Testis (tissue), 3 donors: ENCODE measurements around the gene ANKRD2. TPM values are rescaled to one million over a fixed set of nuclear protein-coding genes. Genes with fewer than 3 reads are reported as not detected.

Experiments used
- DNase-seq: peaks from one replicate; pipeline ENCODE4 v3.0.0-alpha.2; 2019
- H3K27ac ChIP-seq, 2 donors: fragments of 200-600 bp; sonication (generic); one replicate each; pipeline ENCODE4 v1.5.1; 2019
- H3K27me3 ChIP-seq: fragments of 200-600 bp; sonication (generic); one replicate; pipeline ENCODE4 v1.5.1; 2019
- H3K36me3 ChIP-seq: fragments of 200-600 bp; sonication (generic); one replicate; pipeline ENCODE4 v1.5.1; 2017; ENCODE audit warnings: low read depth; ENCODE audit errors: missing control alignments
- H3K4me1 ChIP-seq: fragments of 200-600 bp; sonication (generic); one replicate; pipeline ENCODE4 v1.5.1; 2019
- H3K4me3 ChIP-seq, 2 donors: fragments of 200-600 bp; sonication (generic); one replicate each; pipeline ENCODE4 v1.5.1; 2017 to 2019
- H3K9me3 ChIP-seq: fragments of 200-600 bp; sonication (generic); one replicate; pipeline ENCODE4 v1.5.1; 2017
- POLR2A ChIP-seq: fragments of 450-650 bp; IDR thresholded peaks from one replicate; pipeline ENCODE4 v1.6.1; 2017; ENCODE audit warnings: antibody characterized with exemption, mild to moderate bottlenecking, moderate library complexity
- WGBS, 2 donors: methylation state at CpG; one replicate each; pipeline ENCODE4 v1.1.5; 2018; 5-methylcytosine and 5-hydroxymethylcytosine counted together
- intact Hi-C: fragments of 100-400 bp; cut with DNase I; formaldehyde crosslinking; loops from one replicate; pipeline ENCODE4 v1.15.1; 2023; ENCODE audit warnings: low total_unique reads
- polyA plus RNA-seq: library from polyadenylated mRNA; stranded (reverse); fragments of 350-450 nt; fragmentation: Illumina TruSeq; extraction: RNeasy Lipid Tissue Mini Kit (QIAGEN cat#74804); gene quantifications from one replicate; pipeline ENCODE4 v1.2.3, GENCODE V29; 2014; ENCODE audit warnings: low read depth, low replicate concordance; ENCODE audit not compliant: insufficient read depth
- total RNA-seq, 2 donors: library from RNA; depleted of rRNA; stranded (reverse); fragments of >200 nt; gene quantifications; one replicate each; pipeline ENCODE4 v1.2.3, GENCODE V29; 2016
- TF ChIP-seq, protein P1 (sequence below), 3 experiments: fragments of 450-650 bp in 2 of 3; fragments of 200-600 bp in 1 of 3; sonication (generic) in 1 of 3; IDR thresholded peaks; one replicate each; pipeline ENCODE4 v1.5.1; 2016 to 2019; ENCODE audit warnings: antibody characterized with exemption in 3 of 3, mild to moderate bottlenecking in 2 of 3, moderate library complexity in 1 of 3

Gene ANKRD2
- total and polyA plus RNA-seq, 3 donors from 2014 or later, result 0.43 to 3.5 (median 1.9) TPM

DNA sequence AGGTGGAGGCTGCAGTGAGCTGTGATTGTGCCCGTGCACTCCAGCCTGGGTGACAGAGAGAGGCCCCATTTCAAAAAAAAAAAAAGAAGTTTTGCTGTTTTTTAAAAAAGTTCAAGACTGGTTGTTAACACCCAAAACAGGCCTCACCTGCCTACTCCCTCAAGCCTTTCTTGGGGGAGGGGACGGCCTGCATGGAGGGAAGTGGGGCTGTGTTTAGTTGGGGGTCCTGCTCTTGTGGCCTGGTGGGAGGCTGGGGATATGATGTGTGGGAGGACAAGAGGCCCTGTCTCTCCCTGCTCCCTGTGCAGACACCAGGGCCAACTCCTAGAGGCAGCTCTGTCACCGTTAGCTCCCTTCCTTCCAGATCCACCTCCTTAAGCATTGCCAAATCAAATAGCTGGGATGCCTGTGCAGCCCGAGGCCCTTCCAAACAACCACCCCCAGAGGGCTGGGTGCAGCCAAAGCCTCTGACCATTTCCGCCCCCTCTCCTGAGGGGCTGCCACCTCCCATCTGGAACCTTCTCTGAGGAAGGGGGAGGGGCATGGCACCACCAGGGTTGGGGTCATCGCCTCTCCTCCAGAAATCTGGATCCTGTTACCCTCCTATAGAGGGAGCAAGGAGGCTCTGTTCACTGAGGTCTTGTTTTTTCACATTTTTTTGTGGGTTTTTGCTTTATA lies 32.9 kb upstream of the ANKRD2 start:
- intact Hi-C loops, result loop anchor here (10.0 kb wide), 1 partner anchor 75 kb away; no protein-coding TSS in a partner anchor

DNA sequence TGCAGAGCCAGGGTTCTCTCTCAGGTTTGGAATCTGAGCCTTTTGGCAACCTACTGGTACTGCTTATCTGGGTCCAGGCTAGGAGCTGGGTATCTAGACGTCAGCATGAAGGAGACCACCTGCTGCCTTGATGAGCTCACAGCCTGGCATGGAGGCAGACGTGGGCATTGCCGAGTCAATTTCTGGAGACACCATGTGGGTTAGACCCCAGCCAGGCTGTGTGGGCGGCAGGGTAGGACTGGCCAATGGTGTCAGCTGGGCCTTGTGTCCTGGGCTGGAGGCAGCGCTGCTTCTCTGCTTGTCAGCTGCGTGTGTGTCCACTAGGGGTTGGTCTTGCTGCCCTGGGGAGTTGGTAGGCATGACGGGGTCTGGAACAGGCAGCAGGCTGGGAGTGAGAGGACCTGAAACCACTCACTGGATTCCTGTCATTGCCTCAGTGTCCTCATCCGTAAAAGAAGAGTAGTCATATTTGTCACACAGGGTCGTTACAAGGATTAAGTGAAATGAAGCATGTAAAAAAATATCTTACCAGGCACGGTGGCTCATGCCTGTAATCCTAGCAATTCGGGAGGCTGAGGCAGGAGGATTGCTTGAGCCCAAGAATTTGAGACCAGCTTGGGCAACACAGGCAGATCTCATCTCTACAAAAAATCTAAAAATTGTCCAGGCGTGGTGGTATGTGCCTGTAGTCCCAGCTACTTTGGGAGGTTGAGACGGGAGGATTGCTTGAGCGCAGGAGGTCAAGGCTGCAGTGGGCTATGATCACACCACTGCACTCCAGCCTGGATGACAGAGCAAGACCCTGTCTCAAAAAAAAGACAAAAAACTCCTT lies 31.7 kb upstream of the ANKRD2 start:
- H3K4me3 ChIP-seq, result no peak overlapping the region
- H3K4me1 ChIP-seq, result peaks cover 51% of the 10 kb centered on the region
- DNase-seq, result no peak
- TF ChIP-seq, protein P1, sequence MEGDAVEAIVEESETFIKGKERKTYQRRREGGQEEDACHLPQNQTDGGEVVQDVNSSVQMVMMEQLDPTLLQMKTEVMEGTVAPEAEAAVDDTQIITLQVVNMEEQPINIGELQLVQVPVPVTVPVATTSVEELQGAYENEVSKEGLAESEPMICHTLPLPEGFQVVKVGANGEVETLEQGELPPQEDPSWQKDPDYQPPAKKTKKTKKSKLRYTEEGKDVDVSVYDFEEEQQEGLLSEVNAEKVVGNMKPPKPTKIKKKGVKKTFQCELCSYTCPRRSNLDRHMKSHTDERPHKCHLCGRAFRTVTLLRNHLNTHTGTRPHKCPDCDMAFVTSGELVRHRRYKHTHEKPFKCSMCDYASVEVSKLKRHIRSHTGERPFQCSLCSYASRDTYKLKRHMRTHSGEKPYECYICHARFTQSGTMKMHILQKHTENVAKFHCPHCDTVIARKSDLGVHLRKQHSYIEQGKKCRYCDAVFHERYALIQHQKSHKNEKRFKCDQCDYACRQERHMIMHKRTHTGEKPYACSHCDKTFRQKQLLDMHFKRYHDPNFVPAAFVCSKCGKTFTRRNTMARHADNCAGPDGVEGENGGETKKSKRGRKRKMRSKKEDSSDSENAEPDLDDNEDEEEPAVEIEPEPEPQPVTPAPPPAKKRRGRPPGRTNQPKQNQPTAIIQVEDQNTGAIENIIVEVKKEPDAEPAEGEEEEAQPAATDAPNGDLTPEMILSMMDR (IDR thresholded peaks at IDR 0.05), result no peak
- TF ChIP-seq POLR2A, result no peak
- no peaks in the 10 kb centered on the region for H3K27me3 ChIP-seq
- no peaks in the 10 kb centered on the region for H3K9me3 ChIP-seq
- no peaks in the 10 kb centered on the region for H3K36me3 ChIP-seq
- 75 to 77% methylated on average over 11 to 14 of the region's 14 CpGs for WGBS, 2 donors
- peak overlapping the region; percentile 1 to 91 for H3K27ac ChIP-seq
- intact Hi-C loops, result loop anchor here (10.0 kb wide), 1 partner anchor 76 kb away; no protein-coding TSS in a partner anchor

More for the DNA sequence above, 32.9 kb upstream of the ANKRD2 start:
- no peaks in the 10 kb centered on the region for H3K9me3 ChIP-seq
- peak overlapping the region; percentile 39 to 91 for H3K27ac ChIP-seq
- DNase-seq, result no peak
- H3K4me3 ChIP-seq, result no peak overlapping the region
- no peaks in the 10 kb centered on the region for H3K36me3 ChIP-seq
- 28 to 38% methylated on average over 5 to 6 of the region's 6 CpGs for WGBS, 2 donors
- peaks cover 47% of the 10 kb centered on the region for H3K4me1 ChIP-seq
- H3K27me3 ChIP-seq, result no peaks in the 10 kb centered on the region
- TF ChIP-seq POLR2A, result no peak
- TF ChIP-seq, protein P1 (IDR thresholded peaks at IDR 0.05), result peak in 2 of 3 experiments; percentile 12 to 14

- peak; percentile 79 for DNase-seq
- H3K4me1 ChIP-seq, result peaks cover 55% of the 10 kb centered on the region
- WGBS, 2 donors, result 46 to 59% methylated on average over 7 to 9 of the region's 9 CpGs
Observed at GRCh38 chr10:97542169-97543024, 30.2 kb upstream of the ANKRD2 start.

GRCh38 chr10:97543025-97543546 lies 29.5 kb upstream of the ANKRD2 start:
- intact Hi-C loops, result loop anchor here (10.0 kb wide), 1 partner anchor 78 kb away; no protein-coding TSS in a partner anchor
- Histone ChIP-seq H3K4me1 (peaks cover 61% of the 10 kb centered on the region), H3K36me3 (no peaks in the 10 kb centered on the region), H3K4me3 (no peak overlapping the region), H3K27me3 (no peaks in the 10 kb centered on the region), H3K27ac (peak overlapping the region; percentile 61 to 91), H3K9me3 (no peaks in the 10 kb centered on the region)
- DNase-seq, result peak; percentile 66
- TF ChIP-seq POLR2A, result no peak
- 65 to 67% methylated on average over 9 to 10 of the region's 10 CpGs for WGBS, 2 donors

More at GRCh38 chr10:97542169-97543024, 30.2 kb upstream of the ANKRD2 start:
- intact Hi-C loops, result loop anchor here (10.0 kb wide), 1 partner anchor 78 kb away; no protein-coding TSS in a partner anchor
- TF ChIP-seq, protein P1 (IDR thresholded peaks at IDR 0.05), result no peak
- no peak for TF ChIP-seq POLR2A
- Histone ChIP-seq H3K27ac (peak overlapping the region; percentile 61 to 91), H3K36me3 (no peaks in the 10 kb centered on the region), H3K9me3 (no peaks in the 10 kb centered on the region), H3K27me3 (no peaks in the 10 kb centered on the region), H3K4me3 (no peak overlapping the region)
